ENCODE results near the gene CLDN24.

The CLDN24 gene

DNA sequence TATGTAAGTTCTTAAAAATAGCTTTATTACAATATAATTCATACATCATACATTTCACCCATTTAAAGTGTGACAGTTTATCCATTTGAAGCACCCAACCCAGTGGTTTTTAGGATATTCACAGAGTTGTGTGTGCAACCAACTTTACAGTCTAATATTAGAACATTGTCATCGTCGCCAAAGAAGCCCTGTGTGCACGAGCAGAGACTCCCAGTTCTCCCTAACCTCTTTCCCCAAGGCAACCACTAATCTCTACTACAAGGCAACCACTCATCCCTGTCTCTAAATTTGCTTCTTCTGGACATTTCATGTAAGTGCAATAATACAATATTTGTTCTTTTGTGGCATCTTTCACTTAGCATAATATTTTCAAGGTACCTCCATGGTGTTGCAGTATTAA lies 49.8 kb downstream of the CLDN24 start:
- DNase-seq = no peak

Data from hematopoietic multipotent progenitor cell treated with erythropoietin and hydrocortisone succinate and interleukin-3 and kit ligand, for 6 days (in vitro differentiated cells).